ENCODE data around the gene OGFR.

- TF ChIP-seq NFRKB (IDR thresholded peaks at IDR 0.05), result no peak
- no peak for TF ChIP-seq SUZ12 (IDR thresholded peaks at IDR 0.05)
- TF ChIP-seq ARNT (IDR thresholded peaks at IDR 0.05), result no peak
- TF ChIP-seq FOXA1 (IDR thresholded peaks at IDR 0.05), result no peak
- no peak for TF ChIP-seq TARDBP (IDR thresholded peaks at IDR 0.05)
- TF ChIP-seq HDGF (IDR thresholded peaks at IDR 0.05; ENCODE audit: borderline replicate concordance), result no peak
These were observed 41.2 kb upstream of the OGFR start for GRCh38 chr20:62763404-62763803.

Data from HEK293T (cell line).